Measurements from ENCODE around the gene TTLL6.

DNA sequence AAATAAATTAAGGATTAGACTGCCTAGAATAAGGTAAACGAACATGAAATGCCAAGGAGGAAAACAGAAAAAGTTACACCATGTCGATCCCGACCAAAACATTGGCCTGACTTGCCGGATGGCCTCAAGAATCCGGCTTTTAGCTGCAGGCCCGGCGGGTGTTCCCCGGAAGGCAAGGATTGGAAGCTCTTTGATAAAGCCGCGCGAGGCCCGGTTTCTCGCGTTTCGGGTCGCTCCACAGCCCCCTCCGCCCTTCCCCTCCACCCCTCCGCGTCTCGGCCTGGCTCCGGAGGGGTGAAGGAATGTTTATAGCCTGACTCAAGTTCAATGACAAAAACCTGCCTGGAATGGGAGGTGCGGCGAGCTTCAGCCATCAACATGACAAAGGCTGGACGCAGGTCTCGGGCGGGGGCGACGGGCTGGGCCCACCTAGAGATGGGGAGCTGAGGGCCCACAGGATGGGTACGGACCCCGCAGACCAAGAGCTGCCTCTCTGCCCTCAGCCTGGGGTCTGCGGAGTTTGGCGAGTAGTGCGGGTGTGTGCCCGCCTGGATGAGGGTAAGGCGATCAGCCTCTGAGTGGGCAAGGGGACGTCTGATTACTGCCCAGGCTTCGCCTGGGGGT lies 97.3 kb downstream of the TTLL6 start:
- no peak for TF ChIP-seq POLR2A (IDR thresholded peaks at IDR 0.05)
- TF ChIP-seq, protein P1, sequence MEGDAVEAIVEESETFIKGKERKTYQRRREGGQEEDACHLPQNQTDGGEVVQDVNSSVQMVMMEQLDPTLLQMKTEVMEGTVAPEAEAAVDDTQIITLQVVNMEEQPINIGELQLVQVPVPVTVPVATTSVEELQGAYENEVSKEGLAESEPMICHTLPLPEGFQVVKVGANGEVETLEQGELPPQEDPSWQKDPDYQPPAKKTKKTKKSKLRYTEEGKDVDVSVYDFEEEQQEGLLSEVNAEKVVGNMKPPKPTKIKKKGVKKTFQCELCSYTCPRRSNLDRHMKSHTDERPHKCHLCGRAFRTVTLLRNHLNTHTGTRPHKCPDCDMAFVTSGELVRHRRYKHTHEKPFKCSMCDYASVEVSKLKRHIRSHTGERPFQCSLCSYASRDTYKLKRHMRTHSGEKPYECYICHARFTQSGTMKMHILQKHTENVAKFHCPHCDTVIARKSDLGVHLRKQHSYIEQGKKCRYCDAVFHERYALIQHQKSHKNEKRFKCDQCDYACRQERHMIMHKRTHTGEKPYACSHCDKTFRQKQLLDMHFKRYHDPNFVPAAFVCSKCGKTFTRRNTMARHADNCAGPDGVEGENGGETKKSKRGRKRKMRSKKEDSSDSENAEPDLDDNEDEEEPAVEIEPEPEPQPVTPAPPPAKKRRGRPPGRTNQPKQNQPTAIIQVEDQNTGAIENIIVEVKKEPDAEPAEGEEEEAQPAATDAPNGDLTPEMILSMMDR (IDR thresholded peaks at IDR 0.05): no peak
